Memory B cell (primary cell): ENCODE measurements around the gene MAST2.

Experiments
- ATAC-seq: fragments of 150-1000 bp; cut with Tn5 transposase; 2 replicates; pipeline ENCODE4 v1.10.0; 2021; ENCODE audit warnings: low read depth, mild to moderate bottlenecking, moderate library complexity
- DNase-seq, 2 donors: peaks; one replicate each; pipeline ENCODE4 v3.0.0; 2022; ENCODE audit warnings: low spot score in 2 of 2
- H3K27ac Mint-ChIP-seq: one replicate; pipeline ENCODE4 v1.8.0; 2022; ENCODE audit warnings: mild to moderate bottlenecking, moderate library complexity, mixed read lengths
- H3K27me3 Mint-ChIP-seq: one replicate; pipeline ENCODE4 v1.8.0; 2022; ENCODE audit warnings: mixed read lengths
- H3K36me3 Mint-ChIP-seq: one replicate; pipeline ENCODE4 v1.8.0; 2022; ENCODE audit warnings: mild to moderate bottlenecking, mixed read lengths
- H3K4me1 Mint-ChIP-seq: one replicate; pipeline ENCODE4 v1.8.0; 2022; ENCODE audit warnings: mixed read lengths
- H3K4me3 Mint-ChIP-seq: one replicate; pipeline ENCODE4 v1.8.0; 2022; ENCODE audit warnings: mild to moderate bottlenecking, moderate library complexity, mixed read lengths
- H3K9me3 Mint-ChIP-seq: one replicate; pipeline ENCODE4 v1.8.0; 2022; ENCODE audit warnings: mixed read lengths

The MAST2 gene

GRCh38 chr1:46017876-46018503 is 214.6 kb downstream of the MAST2 start:
- H3K9me3 Mint-ChIP-seq, result no peaks in the 10 kb centered on the region
- no peaks in the 10 kb centered on the region for H3K27me3 Mint-ChIP-seq
- no peak overlapping the region for H3K4me3 Mint-ChIP-seq
- no peaks in the 10 kb centered on the region for H3K4me1 Mint-ChIP-seq
- ATAC-seq (no peak), DNase-seq (no peak)
- no peak overlapping the region for H3K27ac Mint-ChIP-seq
- no peaks in the 10 kb centered on the region for H3K36me3 Mint-ChIP-seq

DNA sequence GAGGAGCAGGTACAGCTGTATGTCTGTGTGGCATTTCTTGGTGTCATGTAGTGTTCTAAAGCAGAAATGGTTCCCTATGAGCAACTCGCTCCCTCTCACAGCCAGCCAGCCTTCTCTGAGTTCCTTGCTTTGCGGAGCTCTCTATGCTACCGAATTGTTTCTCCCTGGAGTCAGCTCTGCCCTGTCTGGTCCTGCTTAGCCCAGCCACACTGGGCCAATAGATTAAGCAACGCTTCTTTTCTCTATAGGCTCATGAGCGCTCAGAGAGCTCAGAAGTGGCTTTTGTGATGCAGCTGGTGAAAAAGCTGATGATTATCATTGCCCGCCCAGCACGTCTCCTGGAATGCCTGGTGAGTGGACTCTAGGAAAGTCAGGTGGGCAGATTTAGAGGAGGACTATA is 215.9 kb downstream of the MAST2 start:
- H3K9me3 Mint-ChIP-seq, result no peaks in the 10 kb centered on the region
- ATAC-seq (no peak), DNase-seq (no peak)
- no peak overlapping the region for H3K27ac Mint-ChIP-seq
- no peaks in the 10 kb centered on the region for H3K4me1 Mint-ChIP-seq
- no peaks in the 10 kb centered on the region for H3K27me3 Mint-ChIP-seq
- no peak overlapping the region for H3K4me3 Mint-ChIP-seq
- peaks cover 4% of the 10 kb centered on the region for H3K36me3 Mint-ChIP-seq

- ATAC-seq, result no peak
- Mint-ChIP-seq H3K36me3 (peaks cover 4% of the 10 kb centered on the region), H3K4me3 (no peak overlapping the region), H3K27me3 (no peaks in the 10 kb centered on the region), H3K4me1 (no peaks in the 10 kb centered on the region), H3K9me3 (no peaks in the 10 kb centered on the region), H3K27ac (no peak overlapping the region)
- no peak for DNase-seq
These were observed 216.6 kb downstream of the MAST2 start for GRCh38 chr1:46020010-46020409.

GRCh38 chr1:46021046-46021996 is 217.9 kb downstream of the MAST2 start:
- Mint-ChIP-seq H3K36me3 (peaks cover 4% of the 10 kb centered on the region), H3K9me3 (no peaks in the 10 kb centered on the region), H3K27ac (no peak overlapping the region), H3K4me3 (no peak overlapping the region), H3K4me1 (no peaks in the 10 kb centered on the region), H3K27me3 (no peaks in the 10 kb centered on the region)
- ATAC-seq (no peak), DNase-seq (no peak)

- no peaks in the 10 kb centered on the region for H3K9me3 Mint-ChIP-seq
- no peaks in the 10 kb centered on the region for H3K4me1 Mint-ChIP-seq
- no peak for DNase-seq
- peaks cover 4% of the 10 kb centered on the region for H3K36me3 Mint-ChIP-seq
- no peak for ATAC-seq
- H3K4me3 Mint-ChIP-seq, result no peak overlapping the region
- no peaks in the 10 kb centered on the region for H3K27me3 Mint-ChIP-seq
- no peak overlapping the region for H3K27ac Mint-ChIP-seq
These were observed 223.1 kb downstream of the MAST2 start for GRCh38 chr1:46026531-46026930.

DNA sequence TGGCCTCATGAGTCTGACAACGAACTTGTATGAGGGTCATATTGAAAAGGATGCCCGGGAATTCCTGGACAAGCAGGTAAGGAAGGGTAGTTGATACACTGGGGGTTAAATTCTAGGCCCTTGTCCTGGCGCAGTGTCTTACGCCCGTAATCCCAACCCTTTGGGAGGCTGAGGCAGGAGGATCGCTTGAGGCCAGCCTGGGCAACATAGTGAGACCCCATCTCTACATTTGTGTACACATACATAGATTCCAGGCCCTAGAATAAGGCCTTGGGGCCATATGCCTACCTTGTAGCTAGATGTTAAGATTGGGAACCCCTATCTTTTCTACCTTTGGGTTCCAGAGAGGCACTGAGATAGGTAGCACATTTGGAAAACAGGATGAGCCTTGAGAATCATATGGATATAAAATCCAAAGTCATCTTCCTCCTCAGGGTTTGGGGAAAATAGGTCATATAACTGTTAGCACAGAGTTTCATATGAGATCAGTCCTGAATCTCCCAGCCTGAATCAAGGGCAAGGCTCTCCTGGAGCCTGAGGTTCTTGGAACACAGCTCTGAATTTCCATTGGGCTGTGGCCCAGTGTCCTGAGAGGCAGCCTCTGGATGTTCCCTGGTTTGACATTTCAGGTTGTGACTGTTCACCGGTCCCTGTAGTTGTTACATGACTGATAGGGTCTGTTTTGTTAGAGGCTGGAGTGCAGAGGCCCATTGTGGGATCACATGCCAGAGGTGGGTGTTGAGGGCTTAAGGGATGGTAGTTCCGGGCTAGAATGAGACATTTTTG is 224.6 kb downstream of the MAST2 start:
- ATAC-seq, result no peak
- DNase-seq, result no peak
- H3K27ac Mint-ChIP-seq, result no peak overlapping the region
- H3K9me3 Mint-ChIP-seq, result no peaks in the 10 kb centered on the region
- no peaks in the 10 kb centered on the region for H3K27me3 Mint-ChIP-seq
- H3K36me3 Mint-ChIP-seq, result peaks cover 4% of the 10 kb centered on the region
- no peaks in the 10 kb centered on the region for H3K4me1 Mint-ChIP-seq
- no peak overlapping the region for H3K4me3 Mint-ChIP-seq

GRCh38 chr1:46030074-46030870 is 226.9 kb downstream of the MAST2 start:
- no peaks in the 10 kb centered on the region for H3K4me1 Mint-ChIP-seq
- H3K27me3 Mint-ChIP-seq, result no peaks in the 10 kb centered on the region
- no peaks in the 10 kb centered on the region for H3K9me3 Mint-ChIP-seq
- no peak for ATAC-seq
- H3K27ac Mint-ChIP-seq, result no peak overlapping the region
- H3K4me3 Mint-ChIP-seq, result no peak overlapping the region
- H3K36me3 Mint-ChIP-seq, result no peaks in the 10 kb centered on the region
- DNase-seq, result no peak

GRCh38 chr1:46030876-46031660 is 227.7 kb downstream of the MAST2 start:
- Mint-ChIP-seq H3K4me3 (no peak overlapping the region), H3K27ac (no peak overlapping the region), H3K9me3 (no peaks in the 10 kb centered on the region), H3K27me3 (no peaks in the 10 kb centered on the region), H3K36me3 (no peaks in the 10 kb centered on the region), H3K4me1 (no peaks in the 10 kb centered on the region)
- ATAC-seq (no peak), DNase-seq (no peak)

GRCh38 chr1:46034601-46035516 is 231.4 kb downstream of the MAST2 start:
- no peak for DNase-seq
- ATAC-seq, result no peak
- H3K27me3 Mint-ChIP-seq, result no peaks in the 10 kb centered on the region
- no peaks in the 10 kb centered on the region for H3K9me3 Mint-ChIP-seq
- H3K36me3 Mint-ChIP-seq, result no peaks in the 10 kb centered on the region
- H3K4me1 Mint-ChIP-seq, result no peaks in the 10 kb centered on the region
- H3K27ac Mint-ChIP-seq, result no peak overlapping the region
- H3K4me3 Mint-ChIP-seq, result no peak overlapping the region

DNA sequence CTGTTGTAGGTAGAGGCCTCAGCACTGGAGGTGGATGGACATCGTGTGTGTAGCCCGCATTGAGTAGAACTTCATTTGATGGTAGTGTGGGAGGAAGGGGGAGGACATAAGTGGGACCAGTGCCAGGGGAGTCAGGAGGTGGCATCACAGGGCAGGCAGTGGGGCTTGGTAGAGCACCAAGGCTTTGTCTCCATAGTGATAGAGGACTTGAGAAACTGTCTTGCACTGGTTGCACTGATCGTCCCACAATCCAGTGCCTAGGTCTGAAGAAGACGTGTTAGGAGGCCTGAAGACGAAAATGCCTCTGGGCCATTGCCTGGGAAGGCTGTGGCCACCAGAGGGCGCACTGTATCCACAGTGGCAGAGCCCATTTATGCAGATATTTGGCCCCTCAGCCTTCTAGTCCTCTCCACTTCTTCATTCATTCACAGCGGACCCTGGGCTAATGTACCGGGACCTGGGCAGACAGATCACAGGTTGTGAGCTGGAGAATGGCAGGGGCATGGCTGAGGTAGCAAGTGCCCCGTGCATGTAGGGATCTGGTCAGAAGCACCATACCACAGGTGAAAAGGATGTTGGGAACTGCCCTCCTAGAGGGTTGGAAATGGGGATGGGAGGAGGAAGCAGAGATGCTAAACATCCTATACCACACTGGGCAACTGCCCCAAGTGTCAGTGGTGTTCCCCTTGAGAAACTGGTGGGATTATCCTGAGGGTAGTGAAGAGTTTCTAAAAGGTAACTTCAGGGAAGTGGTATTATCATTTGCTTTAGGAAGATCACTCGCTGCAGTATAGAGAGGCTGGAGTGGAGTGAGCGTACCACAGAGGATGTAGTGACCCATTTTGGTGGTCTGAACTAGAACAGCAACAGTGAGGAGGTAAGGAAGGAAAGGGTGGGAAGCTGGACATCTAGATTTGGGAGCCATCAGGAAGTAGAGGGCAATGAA is 233.8 kb downstream of the MAST2 start:
- Mint-ChIP-seq H3K9me3 (no peaks in the 10 kb centered on the region), H3K4me1 (no peaks in the 10 kb centered on the region), H3K4me3 (no peak overlapping the region), H3K27ac (no peak overlapping the region), H3K36me3 (no peaks in the 10 kb centered on the region), H3K27me3 (no peaks in the 10 kb centered on the region)
- DNase-seq, result peak; percentile 85 to 90
- ATAC-seq, result peak; percentile 96

GRCh38 chr1:46039571-46040052 is 236.2 kb downstream of the MAST2 start:
- DNase-seq, result no peak
- Mint-ChIP-seq H3K9me3 (no peaks in the 10 kb centered on the region), H3K4me1 (peaks cover 19% of the 10 kb centered on the region)

More at GRCh38 chr1:46039571-46040052, 236.2 kb downstream of the MAST2 start:
- Mint-ChIP-seq H3K27me3 (no peaks in the 10 kb centered on the region), H3K36me3 (no peaks in the 10 kb centered on the region), H3K27ac (no peak overlapping the region), H3K4me3 (no peak overlapping the region)
- ATAC-seq, result no peak
